Stimulated activated CD8-positive, alpha-beta memory T cell treated with anti-CD3 and anti-CD28 coated beads, Interleukin-12 subunit alpha, Interleukin-12 subunit beta, amount 100 ng/mL, for 4 hours (primary cell): ENCODE data around the gene SEC14L3.

Source experiments
- DNase-seq: peaks from one replicate; pipeline ENCODE4 v3.0.0-alpha.2; 2020; ENCODE audit warnings: low read depth

Gene SEC14L3

DNA sequence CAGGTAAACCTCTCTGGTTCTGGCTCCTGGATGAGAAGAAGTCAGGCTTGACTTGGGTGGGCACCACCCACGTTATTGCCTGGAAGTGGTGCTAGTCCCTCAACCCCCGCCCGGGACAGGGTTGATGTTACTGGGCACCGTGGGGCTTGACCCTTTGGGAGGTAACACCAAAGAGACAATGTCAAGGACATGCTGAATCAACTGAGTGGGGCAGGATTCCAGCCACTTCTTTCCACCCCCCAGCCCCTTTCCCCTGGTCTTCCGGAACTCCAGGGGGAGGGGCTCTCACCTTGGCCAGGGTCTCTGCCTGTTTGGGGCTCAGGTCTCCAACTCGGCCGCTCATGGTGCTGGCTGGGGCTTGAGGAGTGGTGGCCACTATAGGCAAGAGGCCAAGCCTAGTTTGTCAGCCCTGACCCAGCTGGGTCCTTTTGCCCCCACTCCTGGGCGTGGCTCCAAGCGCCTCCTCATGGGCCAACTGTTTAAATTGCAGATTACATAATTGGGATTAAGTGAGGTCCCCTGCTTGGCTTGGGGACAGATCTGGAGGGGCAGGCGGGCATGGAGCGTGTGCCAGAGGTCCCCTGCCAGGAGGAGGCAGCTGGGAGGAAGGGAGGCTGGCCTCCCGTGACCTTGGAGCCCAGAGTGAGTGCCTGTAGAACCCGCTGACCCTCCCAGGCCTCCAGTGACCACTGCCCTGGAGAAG lies at the start of gene SEC14L3:
SEC14L3 (minus strand) TSS at position 402 of the 703 bp plus-strand sequence; CDS start at position 343, 59 bp downstream.
- no peak for DNase-seq

- no peak for DNase-seq
Observed at GRCh38 chr22:30519842-30520425, 48.1 kb upstream of the SEC14L3 start.

DNA sequence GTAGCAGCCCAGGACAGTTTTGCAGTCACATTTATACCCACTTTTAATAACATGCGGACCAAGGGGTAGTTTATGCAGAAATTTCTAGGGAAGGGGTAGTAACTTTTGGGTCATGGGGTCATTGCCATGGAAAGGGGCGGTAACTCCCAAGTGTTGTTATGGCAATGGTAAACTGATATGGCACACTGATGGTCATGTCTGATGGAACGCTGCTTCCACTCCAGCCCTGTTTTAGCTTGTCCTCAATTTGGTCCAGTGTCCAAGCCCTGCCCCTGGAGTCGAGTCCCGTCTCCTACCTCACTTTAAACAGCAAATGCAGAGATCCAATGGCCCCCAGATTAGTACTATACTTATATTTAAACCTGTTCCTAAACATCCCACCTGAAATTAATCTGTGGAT lies 44.9 kb upstream of the SEC14L3 start:
- DNase-seq = no peak

DNA sequence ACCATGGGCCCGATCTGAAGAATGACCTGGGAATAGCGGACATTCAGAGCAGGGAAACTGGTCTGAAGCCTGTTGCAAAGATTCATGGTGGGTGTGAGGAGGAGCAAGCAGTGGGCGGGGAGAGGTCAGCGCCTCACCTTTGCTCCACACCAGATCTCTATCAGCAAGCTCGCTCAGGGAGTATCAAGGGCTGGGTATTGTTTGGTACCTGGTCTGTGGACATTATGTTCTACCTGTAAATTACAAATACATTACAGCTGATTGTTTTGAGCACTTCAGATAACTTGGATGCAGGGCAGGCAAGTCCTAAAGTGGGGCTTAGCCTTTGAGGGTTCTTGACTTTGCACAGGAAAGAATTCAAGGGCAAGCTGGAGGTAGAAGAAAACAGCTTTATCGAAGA lies 44.5 kb upstream of the SEC14L3 start:
- DNase-seq = no peak

- DNase-seq = no peak
Observed at GRCh38 chr22:30514252-30514651, 42.4 kb upstream of the SEC14L3 start.

GRCh38 chr22:30513462-30513861 lies 41.6 kb upstream of the SEC14L3 start:
- no peak for DNase-seq

DNA sequence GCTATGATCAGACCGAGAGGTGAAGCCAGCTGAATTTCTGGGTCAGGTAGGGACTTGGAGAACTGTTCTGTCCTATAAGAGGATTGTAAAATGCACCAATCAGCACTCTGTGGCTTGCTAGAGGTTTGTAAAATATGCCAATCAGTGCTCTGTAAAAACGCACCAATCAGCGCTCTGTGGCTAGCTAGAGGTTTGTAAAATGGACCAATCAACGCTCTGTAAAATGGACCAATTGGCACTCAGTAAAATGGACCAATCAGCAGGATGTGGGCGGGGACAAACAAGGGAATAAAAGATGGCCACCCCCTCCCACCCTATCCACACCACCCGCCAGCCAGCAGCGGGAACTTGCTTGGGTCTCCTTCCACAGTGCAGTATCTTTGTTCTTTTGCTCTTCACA lies 40.1 kb upstream of the SEC14L3 start:
- DNase-seq = no peak

DNA sequence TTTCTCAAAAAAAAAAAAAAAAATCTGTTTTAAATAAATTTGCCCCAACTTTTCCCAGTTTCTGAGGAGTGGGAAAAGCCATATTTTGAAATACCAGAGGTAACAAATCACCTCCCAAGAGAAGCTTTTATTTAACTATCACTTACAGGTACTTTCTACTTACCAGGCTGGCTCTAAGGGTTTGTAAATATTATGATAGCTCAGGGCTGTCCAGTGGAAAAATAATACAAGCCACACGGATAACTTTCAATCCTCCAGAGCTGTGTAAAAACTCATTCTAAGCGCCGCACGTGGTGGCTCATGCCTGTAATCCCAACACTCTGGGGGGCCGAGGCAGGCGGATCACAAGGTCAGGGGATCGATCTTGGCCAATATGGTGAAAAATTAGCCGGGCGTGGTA lies 39.3 kb upstream of the SEC14L3 start:
- no peak for DNase-seq

GRCh38 chr22:30508216-30508615 lies 36.4 kb upstream of the SEC14L3 start:
- no peak for DNase-seq

DNA sequence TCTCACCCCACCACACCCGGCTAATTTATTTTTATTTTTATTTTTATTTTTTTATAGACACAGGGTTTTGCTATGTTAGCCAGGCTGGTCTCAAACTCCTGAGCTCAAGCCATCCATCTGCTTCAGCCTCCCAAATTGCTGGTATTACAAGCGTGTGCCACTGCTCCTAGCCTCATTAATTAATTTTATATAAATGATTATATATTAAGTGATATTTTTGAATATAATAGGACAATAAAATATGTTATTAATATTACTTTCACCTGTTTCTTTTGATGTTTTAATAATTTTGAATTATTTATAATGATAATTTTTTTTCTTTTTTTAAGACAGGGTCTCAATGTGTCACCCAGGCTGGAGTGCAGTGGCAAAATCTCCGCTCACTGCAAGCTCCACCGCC lies 35.9 kb upstream of the SEC14L3 start:
- DNase-seq = no peak

GRCh38 chr22:30506507-30506968 lies 34.7 kb upstream of the SEC14L3 start:
- DNase-seq = no peak

GRCh38 chr22:30503551-30503950 lies 31.7 kb upstream of the SEC14L3 start:
- no peak for DNase-seq

- no peak for DNase-seq
Observed at GRCh38 chr22:30502911-30503310, 31.1 kb upstream of the SEC14L3 start.

- DNase-seq = no peak
Observed at GRCh38 chr22:30502153-30502552, 30.3 kb upstream of the SEC14L3 start.

DNA sequence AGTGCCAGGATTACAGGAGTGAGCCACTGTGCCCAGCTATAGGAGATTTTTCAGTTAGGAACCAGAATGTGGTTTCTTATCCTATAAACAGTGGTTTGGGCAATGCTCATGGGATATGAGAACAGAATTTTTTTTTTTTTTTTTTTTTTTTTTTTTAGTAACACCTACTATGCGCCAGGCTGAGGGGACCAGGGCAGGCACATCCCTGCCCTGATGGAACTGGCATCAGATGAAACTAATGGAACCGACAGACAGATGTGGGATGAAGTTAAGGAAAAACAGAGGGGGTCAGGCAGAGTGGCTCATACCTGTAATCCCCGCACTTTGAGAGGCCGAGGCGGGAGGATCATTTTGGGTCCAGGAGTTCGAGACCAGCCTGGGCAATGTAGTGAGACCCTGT lies 28.8 kb upstream of the SEC14L3 start:
- no peak for DNase-seq

GRCh38 chr22:30497466-30498150 lies 25.8 kb upstream of the SEC14L3 start:
- DNase-seq = no peak

GRCh38 chr22:30495041-30495784 lies 23.4 kb upstream of the SEC14L3 start:
- DNase-seq = no peak

- no peak for DNase-seq
Observed at GRCh38 chr22:30492144-30492543, 20.3 kb upstream of the SEC14L3 start.

GRCh38 chr22:30491381-30491780 lies 19.6 kb upstream of the SEC14L3 start:
- DNase-seq = no peak

- DNase-seq = no peak
Observed at GRCh38 chr22:30490399-30490798, 18.6 kb upstream of the SEC14L3 start.

DNA sequence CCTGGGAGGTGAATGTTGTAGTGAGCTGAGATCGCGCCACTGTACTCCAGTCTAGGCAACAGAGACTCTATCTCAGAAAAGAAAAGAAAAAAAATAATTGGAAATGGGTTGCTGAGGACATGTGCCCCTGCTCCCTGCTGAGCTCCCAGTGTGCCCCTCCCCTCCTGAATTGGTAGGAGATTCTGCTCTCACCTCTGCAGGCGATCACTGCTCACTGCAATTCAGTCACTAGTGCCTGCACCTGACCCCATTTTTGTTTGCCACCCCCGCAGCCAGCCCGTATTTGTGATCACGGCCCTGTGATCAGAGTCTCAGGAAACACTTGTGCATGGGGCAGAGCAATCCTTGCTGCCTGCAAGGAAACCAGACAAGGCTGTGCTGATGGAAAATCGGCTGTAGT lies 16.3 kb upstream of the SEC14L3 start:
- DNase-seq = no peak

DNA sequence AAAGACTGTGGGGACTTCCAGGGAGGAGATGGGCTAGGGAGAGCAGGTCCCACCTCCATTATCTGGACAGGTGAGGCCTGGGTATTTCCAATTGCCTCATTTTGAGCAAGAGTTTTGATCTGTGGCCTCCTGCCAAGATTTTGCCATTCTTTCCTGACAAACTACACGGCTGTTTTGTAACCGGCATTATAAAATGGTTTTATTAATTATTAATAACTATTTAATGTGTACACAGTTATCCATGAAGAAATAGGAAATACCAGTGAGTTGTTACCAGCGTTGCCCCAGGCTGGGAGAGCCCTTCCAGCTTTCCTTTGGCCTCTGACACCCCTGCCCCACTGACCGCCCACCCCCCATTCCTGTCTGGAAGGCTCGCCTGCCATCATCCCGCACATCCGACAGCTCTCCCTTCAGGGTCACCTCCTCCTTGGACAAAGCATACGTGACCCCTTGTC lies 14.9 kb upstream of the SEC14L3 start:
- no peak for DNase-seq

- DNase-seq = no peak
Observed at GRCh38 chr22:30486118-30486517, 14.3 kb upstream of the SEC14L3 start.
